Stimulated activated CD4-positive, alpha-beta T cell treated with anti-CD3 and anti-CD28 coated beads, Interleukin-2, amount 100 ng/mL, for 4 hours (primary cell): ENCODE results near the gene NSF.
"Not testable (repeated sequence)": the region's sequence is repeated elsewhere in the genome, so short reads cannot be mapped to it uniquely, and the experiment has no call there.

Experiments used
- DNase-seq: peaks from one replicate; pipeline ENCODE4 v3.0.0-alpha.2; 2020; ENCODE audit warnings: low read depth

Gene NSF

GRCh38 chr17:46774108-46774737 lies 183.8 kb downstream of the NSF start:
- no peak for DNase-seq

DNA sequence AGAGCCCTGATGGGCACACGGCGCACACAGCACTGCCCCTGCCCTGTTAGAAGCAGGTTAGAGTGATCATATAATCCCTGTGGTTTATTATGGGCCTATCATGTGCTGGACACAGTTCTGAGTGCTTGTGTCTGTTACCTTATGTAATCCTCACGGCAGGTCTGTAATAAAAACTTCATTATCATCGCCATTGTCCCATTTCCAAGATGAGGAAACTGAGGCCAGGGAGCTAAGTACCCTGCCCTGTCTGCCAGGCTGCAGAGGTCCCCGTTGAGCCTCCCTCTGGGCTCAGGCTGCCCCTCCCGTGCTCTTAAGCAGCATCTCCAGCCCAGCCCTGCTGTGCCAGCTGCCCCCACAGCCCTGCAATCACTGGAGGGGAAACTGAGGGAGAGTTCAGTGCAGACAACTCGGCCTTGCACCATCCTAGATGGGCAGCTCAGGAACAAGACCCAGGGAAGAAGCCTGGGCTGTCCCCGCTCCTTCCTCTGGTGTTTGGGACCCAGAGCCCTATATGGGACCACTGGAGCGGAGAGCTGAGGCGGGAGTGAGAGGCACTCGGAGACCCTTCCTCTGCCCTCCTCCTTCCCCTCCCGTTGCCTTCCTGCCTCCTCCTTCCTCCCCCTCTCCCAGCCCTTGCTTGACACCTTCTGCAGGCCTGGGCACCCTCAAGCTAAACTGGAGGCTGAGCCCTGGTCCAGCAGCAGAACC lies 186.0 kb downstream of the NSF start:
- no peak for DNase-seq

DNA sequence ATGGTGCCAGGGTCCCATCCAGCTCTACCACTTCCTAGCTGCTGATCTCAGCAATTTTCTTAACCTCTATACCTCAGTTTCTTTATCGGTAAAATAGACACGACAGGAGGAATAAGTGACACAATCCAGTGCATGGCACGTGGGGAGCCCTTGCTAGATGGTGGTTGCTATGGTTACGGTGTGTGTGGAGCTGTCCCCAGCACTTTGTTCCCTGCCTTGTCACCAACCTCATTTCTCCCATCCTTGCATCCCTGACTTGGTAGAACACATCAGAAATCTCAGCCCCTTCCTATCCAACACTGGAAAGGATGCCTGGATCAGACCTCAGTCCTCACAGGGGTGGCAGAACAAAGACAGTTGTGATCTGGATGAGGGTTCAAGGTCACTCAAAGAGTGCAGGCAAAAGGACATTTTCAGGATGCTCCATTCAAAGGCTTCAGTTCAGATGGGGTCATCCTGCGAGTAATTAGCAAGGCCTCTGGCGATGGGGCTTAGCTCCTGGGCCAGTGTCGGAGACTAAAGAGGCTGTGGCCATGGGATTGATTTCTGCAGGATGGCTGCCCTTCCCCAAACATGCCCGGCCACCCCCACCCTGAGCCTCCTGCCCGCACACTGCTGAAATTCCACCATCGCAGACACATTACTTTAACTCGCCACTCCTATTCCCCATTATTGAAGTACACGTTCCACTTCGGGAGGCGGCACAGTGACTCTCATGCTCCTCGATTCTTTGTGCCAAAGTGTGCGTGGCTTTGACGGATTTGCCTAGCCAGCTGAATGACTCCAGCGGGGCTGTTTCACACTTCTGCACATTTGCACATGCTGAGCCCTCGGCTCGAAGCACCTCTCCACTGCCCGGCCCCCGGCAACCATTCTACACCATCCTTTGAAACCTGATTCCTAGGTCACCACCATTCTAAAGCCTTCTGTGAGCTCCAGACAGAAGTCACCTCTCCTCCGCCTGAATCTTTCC lies 187.8 kb downstream of the NSF start:
- no peak for DNase-seq

GRCh38 chr17:46780003-46780373 lies 189.5 kb downstream of the NSF start:
- DNase-seq, result no peak

- no peak for DNase-seq
These were observed 191.9 kb downstream of the NSF start for GRCh38 chr17:46782250-46782953.

GRCh38 chr17:46783031-46783593 lies 192.6 kb downstream of the NSF start:
- DNase-seq, result no peak

DNA sequence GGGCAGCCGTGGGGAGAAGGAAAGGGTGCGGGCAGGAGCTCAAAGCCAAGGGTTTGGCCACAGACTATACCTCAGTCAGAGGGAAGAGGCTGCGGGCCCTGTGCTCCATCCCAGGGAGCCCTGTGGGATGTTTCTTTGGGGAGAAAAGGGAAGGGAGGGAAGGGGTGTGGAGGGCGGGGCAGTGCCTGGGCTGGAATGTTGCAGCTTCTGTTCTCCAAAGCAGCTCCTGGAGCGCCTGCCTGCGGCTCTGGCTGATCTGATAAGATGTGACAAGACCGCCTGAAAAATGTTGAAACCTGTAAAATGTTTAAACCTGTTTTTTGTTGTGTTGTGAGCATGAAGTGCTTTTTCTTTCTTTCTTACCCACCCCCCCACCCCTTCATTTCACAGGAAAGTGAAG lies 195.2 kb downstream of the NSF start:
- no peak for DNase-seq

GRCh38 chr17:46787478-46787877 lies 197.0 kb downstream of the NSF start:
- DNase-seq, result no peak

GRCh38 chr17:46788300-46788699 lies 197.8 kb downstream of the NSF start:
- no peak for DNase-seq

DNA sequence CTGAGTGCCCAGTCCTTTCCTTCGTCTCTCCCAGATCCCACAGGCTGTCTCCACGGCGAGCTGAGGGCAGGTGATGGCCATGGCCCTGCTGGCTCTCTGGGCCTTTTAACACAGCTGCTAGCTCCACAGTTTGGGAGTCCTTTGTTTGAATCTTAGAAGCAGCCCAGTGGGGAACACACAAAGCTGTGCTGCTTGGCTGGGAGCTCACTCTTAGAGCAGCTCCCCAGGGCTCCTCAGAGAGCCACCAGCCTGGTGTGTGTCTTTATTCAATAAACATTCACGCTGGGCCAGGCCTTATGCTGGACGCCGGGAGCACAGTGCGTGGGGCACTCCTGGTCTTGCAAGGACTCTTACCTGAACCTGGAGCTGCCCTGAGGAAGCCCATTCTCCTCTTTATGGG lies 198.3 kb downstream of the NSF start:
- DNase-seq, result no peak

- no peak for DNase-seq
These were observed 199.1 kb downstream of the NSF start for GRCh38 chr17:46789610-46790009.

DNA sequence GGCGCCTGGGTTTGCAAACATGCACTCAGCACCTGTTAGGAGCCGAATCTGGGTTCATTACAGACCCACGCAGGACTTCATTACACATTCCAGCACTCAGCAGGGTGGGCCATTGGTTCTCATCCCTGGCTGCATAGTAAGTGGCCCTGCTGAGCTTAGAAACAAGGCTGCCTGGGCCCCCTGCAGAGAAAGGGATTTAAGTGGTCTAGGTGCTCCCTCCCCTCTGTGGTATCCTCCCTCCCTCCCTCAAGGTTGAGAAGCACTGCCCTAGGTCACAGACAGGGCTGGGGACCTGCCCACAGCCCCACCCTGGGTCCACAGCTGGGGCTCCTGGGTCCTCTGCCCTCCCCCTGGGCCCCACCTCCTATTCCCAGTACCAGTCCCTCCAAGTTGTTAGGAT lies 199.7 kb downstream of the NSF start:
- no peak for DNase-seq

DNA sequence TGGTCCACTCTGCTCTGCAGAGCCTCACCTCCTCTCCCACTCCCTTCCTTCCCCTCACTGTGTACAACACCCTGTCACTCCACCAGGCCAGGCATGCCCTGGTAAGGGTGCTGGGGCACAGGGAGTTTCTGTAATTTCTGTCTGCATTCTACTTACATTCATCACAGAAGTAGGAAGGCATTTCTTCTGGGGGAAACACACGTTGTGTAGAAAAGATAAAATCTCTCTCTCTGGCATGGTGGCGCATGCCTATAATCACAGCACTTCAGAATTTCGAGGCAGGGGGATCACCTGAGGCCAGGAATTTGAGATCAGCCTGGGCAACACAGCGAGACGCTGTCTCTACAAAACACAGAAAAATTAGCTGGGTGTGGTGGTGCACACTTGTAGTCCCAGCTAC lies 201.1 kb downstream of the NSF start:
- DNase-seq, result no peak

GRCh38 chr17:46792071-46792470 lies 201.6 kb downstream of the NSF start:
- no peak for DNase-seq

GRCh38 chr17:46793023-46793422 lies 202.6 kb downstream of the NSF start:
- DNase-seq, result not testable (repeated sequence)

GRCh38 chr17:46793541-46793940 lies 203.1 kb downstream of the NSF start:
- no peak for DNase-seq

- DNase-seq, result no peak
These were observed 203.8 kb downstream of the NSF start for GRCh38 chr17:46794318-46794717.

DNA sequence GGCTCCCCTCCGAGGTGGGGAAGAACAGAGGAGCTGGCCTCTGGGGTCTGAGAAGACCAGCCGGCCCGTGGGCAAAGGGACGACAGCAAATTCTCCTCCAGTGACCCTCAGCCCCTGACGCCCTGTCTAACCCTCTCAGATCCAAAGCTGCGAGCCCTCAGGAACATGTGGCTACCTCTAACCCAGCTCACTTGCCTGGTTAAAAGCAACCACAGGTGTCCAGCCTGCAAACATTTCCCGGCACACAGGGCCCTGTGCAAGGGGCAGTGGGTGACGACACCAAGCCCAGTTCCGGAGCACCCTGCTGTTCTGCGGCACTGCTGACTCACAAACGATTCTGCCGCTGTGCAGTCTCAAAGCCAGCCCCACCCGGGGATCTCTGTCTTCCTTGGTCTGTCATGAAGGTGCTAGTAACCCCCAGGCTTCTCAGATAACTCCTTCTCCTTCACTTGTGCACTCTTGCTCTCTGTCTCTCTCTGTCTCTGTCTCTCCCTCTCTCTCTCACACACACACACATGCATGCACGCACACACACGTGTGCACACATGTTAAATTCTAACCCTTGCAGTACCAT lies 205.0 kb downstream of the NSF start:
- no peak for DNase-seq

- no peak for DNase-seq
These were observed 205.6 kb downstream of the NSF start for GRCh38 chr17:46796084-46796483.

DNA sequence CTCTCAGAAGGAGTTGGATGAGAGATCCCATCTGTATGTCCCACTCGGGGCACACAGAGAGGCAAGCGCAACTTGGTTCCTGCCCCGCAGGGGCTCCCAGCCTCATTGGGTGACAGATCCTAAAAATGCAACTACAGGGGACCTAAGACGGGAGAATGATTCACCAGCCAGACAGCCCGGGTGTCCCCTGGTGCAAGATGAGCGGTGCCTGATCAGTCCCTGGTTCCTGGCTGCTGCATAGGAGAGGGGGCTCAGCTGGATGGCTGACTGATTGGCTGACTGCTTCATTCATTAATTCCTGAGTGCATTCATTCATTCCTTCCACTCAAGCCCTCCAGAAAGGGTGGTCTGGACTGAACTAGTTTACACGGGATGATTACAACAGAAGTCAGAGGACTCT lies 206.1 kb downstream of the NSF start:
- DNase-seq, result no peak

- DNase-seq, result no peak
These were observed 206.6 kb downstream of the NSF start for GRCh38 chr17:46796956-46797530.
